Keratinocyte (primary cell): ENCODE data around the gene KATNB1.

Experiments used
- EZH2 ChIP-seq: IDR thresholded peaks from one replicate; pipeline ENCODE4 v1.6.1; 2012; ENCODE audit warnings: inconsistent platforms, mild to moderate bottlenecking, low read length, moderate library complexity
- TF ChIP-seq, protein P1 (sequence below), 3 experiments: IDR thresholded peaks in 1 of 3; conservative IDR thresholded peaks in 1 of 3; optimal IDR thresholded peaks in 1 of 3; 2 replicates in 2 of 3; 3 replicates in 1 of 3; pipeline versions ENCODE3 to v1.5.1; 2011; ENCODE audit warnings: low read length in 3 of 3, mild to moderate bottlenecking in 3 of 3, moderate library complexity in 2 of 3, control low read depth in 1 of 3, inconsistent platforms in 1 of 3; ENCODE audit not compliant: insufficient read depth in 2 of 3; ENCODE audit errors: extremely low read depth in 1 of 3

- TF ChIP-seq, protein P1, sequence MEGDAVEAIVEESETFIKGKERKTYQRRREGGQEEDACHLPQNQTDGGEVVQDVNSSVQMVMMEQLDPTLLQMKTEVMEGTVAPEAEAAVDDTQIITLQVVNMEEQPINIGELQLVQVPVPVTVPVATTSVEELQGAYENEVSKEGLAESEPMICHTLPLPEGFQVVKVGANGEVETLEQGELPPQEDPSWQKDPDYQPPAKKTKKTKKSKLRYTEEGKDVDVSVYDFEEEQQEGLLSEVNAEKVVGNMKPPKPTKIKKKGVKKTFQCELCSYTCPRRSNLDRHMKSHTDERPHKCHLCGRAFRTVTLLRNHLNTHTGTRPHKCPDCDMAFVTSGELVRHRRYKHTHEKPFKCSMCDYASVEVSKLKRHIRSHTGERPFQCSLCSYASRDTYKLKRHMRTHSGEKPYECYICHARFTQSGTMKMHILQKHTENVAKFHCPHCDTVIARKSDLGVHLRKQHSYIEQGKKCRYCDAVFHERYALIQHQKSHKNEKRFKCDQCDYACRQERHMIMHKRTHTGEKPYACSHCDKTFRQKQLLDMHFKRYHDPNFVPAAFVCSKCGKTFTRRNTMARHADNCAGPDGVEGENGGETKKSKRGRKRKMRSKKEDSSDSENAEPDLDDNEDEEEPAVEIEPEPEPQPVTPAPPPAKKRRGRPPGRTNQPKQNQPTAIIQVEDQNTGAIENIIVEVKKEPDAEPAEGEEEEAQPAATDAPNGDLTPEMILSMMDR (optimal IDR thresholded peaks at IDR 0.05 in 1 of 3, IDR thresholded peaks at IDR 0.05 in 1 of 3, conservative IDR thresholded peaks at IDR 0.05 in 1 of 3; ENCODE audit: extremely low read depth in 1 of 3, insufficient read depth in 2 of 3, low read length in 3 of 3) = peak; percentile 12 to 44 (median 40)
- no peak for TF ChIP-seq EZH2
These were observed 1.1 kb downstream of the KATNB1 start for GRCh38 chr16:57736419-57737351.
